SK-N-SH (cell line): ENCODE results near the gene AGBL4. TPM values are rescaled to one million over a fixed set of nuclear protein-coding genes. Genes with fewer than 3 reads are reported as not detected.
A peak's percentile ranks its signal among the peaks of the same experiment; 100 is the strongest.

ENCODE experiments used
- CTCF ChIA-PET: fragments of 300-600, 350-600 bp; formaldehyde crosslinking; extraction: SDS; loops from one replicate; lab custom pipeline; 2021; lab: Yijun Ruan, JAX
- POLR2A ChIA-PET: fragments of 350-600 bp; sonication (Branson Sonifier 250); formaldehyde crosslinking; extraction: SDS; loops from one replicate; lab custom pipeline; 2020; ENCODE audit warnings: antibody characterized with exemption, inconsistent platforms; lab: Yijun Ruan, JAX
- DNase-seq: peaks from one replicate; pipeline ENCODE4 v3.0.0; 2012
- H2AFZ ChIP-seq: fragments of 200-600 bp; sonication (generic); 2 replicates; pipeline ENCODE4 v1.8.1; 2016; ENCODE audit warnings: antibody characterized with exemption, mild to moderate bottlenecking, low read depth
- H3F3A ChIP-seq: fragments of 200-600 bp; sonication (generic); replicated peaks from 2 replicates; pipeline ENCODE3; 2016; ENCODE audit warnings: antibody characterized with exemption, mild to moderate bottlenecking; ENCODE audit not compliant: insufficient read depth
- H3K27ac ChIP-seq, 2 experiments: fragments of 200-500 bp in 1 of 2; fragments of 200-600 bp in 1 of 2; sonication (Bioruptor generic) in 1 of 2; sonication (generic), shearing (Covaris generic) in 1 of 2; 2 replicates each; pipeline versions ENCODE4 v1.5.1 to v1.6.1; 2014 to 2016; ENCODE audit warnings: low read depth in 2 of 2, inconsistent platforms in 1 of 2, low read length in 1 of 2, mild to moderate bottlenecking in 1 of 2, mixed read lengths in 1 of 2
- H3K27me3 ChIP-seq: fragments of 200-600 bp; sonication (generic), shearing (Covaris generic); 2 replicates; pipeline ENCODE4 v1.6.1; 2016; ENCODE audit warnings: mixed run types; ENCODE audit not compliant: insufficient read depth
- H3K36me3 ChIP-seq, 2 experiments: fragments of 200-500 bp in 1 of 2; fragments of 200-600 bp in 1 of 2; sonication (Bioruptor generic) in 1 of 2; sonication (generic) in 1 of 2; replicated peaks in 1 of 2; 2 replicates each; pipeline versions ENCODE3 to v1.5.1; 2014 to 2016; ENCODE audit warnings: low read length in 1 of 2, mild to moderate bottlenecking in 1 of 2; ENCODE audit not compliant: insufficient read depth in 2 of 2, control insufficient read depth in 1 of 2
- H3K4me1 ChIP-seq, 2 experiments: fragments of 200-500 bp in 1 of 2; fragments of 200-600 bp in 1 of 2; sonication (Bioruptor generic) in 1 of 2; sonication (generic), shearing (Covaris generic) in 1 of 2; 2 replicates each; pipeline versions ENCODE4 v1.5.1 to v1.6.1; 2014 to 2016; ENCODE audit warnings: low read depth in 1 of 2, low read length in 1 of 2, mixed run types in 1 of 2; ENCODE audit not compliant: insufficient read depth in 2 of 2, control insufficient read depth in 1 of 2
- H3K4me2 ChIP-seq: fragments of 200-600 bp; sonication (generic), shearing (Covaris generic); 2 replicates; pipeline ENCODE4 v1.6.1; 2017; ENCODE audit warnings: mixed run types
- H3K4me3 ChIP-seq, 2 experiments: fragments of 200-500 bp in 1 of 2; fragments of 200-600 bp in 1 of 2; sonication (Bioruptor generic) in 1 of 2; sonication (generic), shearing (Covaris generic) in 1 of 2; 2 replicates each; pipeline versions ENCODE4 v1.5.1 to v1.8.1; 2014 to 2016; ENCODE audit warnings: low read depth in 2 of 2, inconsistent platforms in 1 of 2, low read length in 1 of 2, mild to moderate bottlenecking in 1 of 2, mixed read lengths in 1 of 2, moderate library complexity in 1 of 2
- H3K79me2 ChIP-seq: fragments of 200-600 bp; sonication (generic); 2 replicates; pipeline ENCODE4 v1.8.1; 2017; ENCODE audit warnings: mild to moderate bottlenecking; ENCODE audit not compliant: insufficient read depth
- H3K9ac ChIP-seq: fragments of 200-600 bp; sonication (generic); 2 replicates; pipeline ENCODE4 v1.6.1; 2017; ENCODE audit warnings: mixed run types
- H3K9me2 ChIP-seq: fragments of 200-600 bp; sonication (generic); 2 replicates; pipeline ENCODE4 v1.6.1; 2017; ENCODE audit warnings: mixed run types
- H3K9me3 ChIP-seq: fragments of 200-600 bp; sonication (generic); 2 replicates; pipeline ENCODE4 v1.6.1; 2017; ENCODE audit warnings: mixed run types, mild to moderate bottlenecking, moderate library complexity
- H4K20me1 ChIP-seq: fragments of 200-600 bp; sonication (generic); 2 replicates; pipeline ENCODE4 v1.6.1; 2017; ENCODE audit warnings: mild to moderate bottlenecking, mixed run types; ENCODE audit not compliant: insufficient read depth
- EP300 ChIP-seq, 2 experiments: IDR thresholded peaks; 2 replicates each; pipeline versions ENCODE4 v1.4.0 to v1.6.1; 2012; ENCODE audit warnings: borderline replicate concordance in 1 of 2, low read depth in 1 of 2, low read length in 1 of 2
- EZH2phosphoT487 ChIP-seq: fragments of 200-600 bp; sonication (generic); IDR thresholded peaks from 2 replicates; pipeline ENCODE4 v1.6.1; 2017; ENCODE audit warnings: low read depth, mixed run types, mild to moderate bottlenecking, antibody characterized with exemption, moderate library complexity, borderline replicate concordance
- FOXM1 ChIP-seq: IDR thresholded peaks from 2 replicates; pipeline ENCODE4 v1.4.0; 2012; ENCODE audit warnings: low read depth, mild to moderate bottlenecking
- JUND ChIP-seq: IDR thresholded peaks from 2 replicates; pipeline ENCODE4 v1.4.0; 2012
- MEF2A ChIP-seq: IDR thresholded peaks from 2 replicates; pipeline ENCODE4 v1.4.0; 2012; ENCODE audit warnings: low read depth, borderline replicate concordance
- NFIC ChIP-seq: IDR thresholded peaks from 2 replicates; pipeline ENCODE4 v1.4.0; 2012; ENCODE audit warnings: borderline replicate concordance
- NRF1 ChIP-seq: IDR thresholded peaks from 2 replicates; pipeline ENCODE4 v1.6.1; 2012; ENCODE audit warnings: low read depth, mild to moderate bottlenecking, low read length
- RAD21 ChIP-seq: IDR thresholded peaks from 2 replicates; pipeline ENCODE4 v1.6.1; 2012; ENCODE audit warnings: mild to moderate bottlenecking, low read length
- RFX5 ChIP-seq: IDR thresholded peaks from 2 replicates; pipeline ENCODE4 v1.6.1; 2012; ENCODE audit warnings: mild to moderate bottlenecking, improper control_type of control experiment, low read length
- SIN3A ChIP-seq: IDR thresholded peaks from 2 replicates; pipeline ENCODE4 v1.6.1; 2012; ENCODE audit warnings: low read depth, mild to moderate bottlenecking, low read length, moderate library complexity, borderline replicate concordance
- TCF12 ChIP-seq: IDR thresholded peaks from 2 replicates; pipeline ENCODE4 v1.4.0; 2012
- ZBTB33 ChIP-seq: IDR thresholded peaks from 2 replicates; pipeline ENCODE4 v1.4.0; 2012; ENCODE audit warnings: low read depth, borderline replicate concordance
- WGBS: methylation state at CpG from one replicate; pipeline ENCODE4 v1.1.6; 2017; ENCODE audit warnings: low lambda C conversion rate; 5-methylcytosine and 5-hydroxymethylcytosine counted together
- polyA plus RNA-seq, 3 experiments: library from polyadenylated mRNA; depleted of rRNA; stranded (reverse); fragments of >200 nt; gene quantifications; 2 replicates each; pipeline ENCODE4 v1.2.3, GENCODE V29; 2012
- TF ChIP-seq, protein P1 (sequence below): fragments of 200-600 bp; sonication (generic); IDR thresholded peaks from 2 replicates; pipeline ENCODE4 v1.6.1; 2017; ENCODE audit warnings: antibody characterized with exemption, mild to moderate bottlenecking, moderate library complexity
- TF ChIP-seq, protein P2 (sequence below): IDR thresholded peaks from 2 replicates; pipeline ENCODE4 v1.4.0; 2012; ENCODE audit warnings: low read depth
- TF ChIP-seq, protein P3 (sequence below): IDR thresholded peaks from 2 replicates; pipeline ENCODE4 v1.6.1; 2012; ENCODE audit warnings: mild to moderate bottlenecking, low read depth, low read length, moderate library complexity

AGBL4 gene
- polyA plus RNA-seq, 1 of the 3 experiments (the other 2 are of a cell fraction) = 0.07 TPM

- TF ChIP-seq TCF12 (no peak), RFX5 (no peak), JUND (no peak), RAD21 (no peak), MEF2A (no peak), SIN3A (no peak), EP300 (IDR thresholded peaks at IDR 0.05; ENCODE audit: borderline replicate concordance in 1 of 2, low read depth in 1 of 2, low read length in 1 of 2) (no peak), NFIC (no peak), FOXM1 (no peak), ZBTB33 (no peak), NRF1 (no peak)
- TF ChIP-seq, protein P1, sequence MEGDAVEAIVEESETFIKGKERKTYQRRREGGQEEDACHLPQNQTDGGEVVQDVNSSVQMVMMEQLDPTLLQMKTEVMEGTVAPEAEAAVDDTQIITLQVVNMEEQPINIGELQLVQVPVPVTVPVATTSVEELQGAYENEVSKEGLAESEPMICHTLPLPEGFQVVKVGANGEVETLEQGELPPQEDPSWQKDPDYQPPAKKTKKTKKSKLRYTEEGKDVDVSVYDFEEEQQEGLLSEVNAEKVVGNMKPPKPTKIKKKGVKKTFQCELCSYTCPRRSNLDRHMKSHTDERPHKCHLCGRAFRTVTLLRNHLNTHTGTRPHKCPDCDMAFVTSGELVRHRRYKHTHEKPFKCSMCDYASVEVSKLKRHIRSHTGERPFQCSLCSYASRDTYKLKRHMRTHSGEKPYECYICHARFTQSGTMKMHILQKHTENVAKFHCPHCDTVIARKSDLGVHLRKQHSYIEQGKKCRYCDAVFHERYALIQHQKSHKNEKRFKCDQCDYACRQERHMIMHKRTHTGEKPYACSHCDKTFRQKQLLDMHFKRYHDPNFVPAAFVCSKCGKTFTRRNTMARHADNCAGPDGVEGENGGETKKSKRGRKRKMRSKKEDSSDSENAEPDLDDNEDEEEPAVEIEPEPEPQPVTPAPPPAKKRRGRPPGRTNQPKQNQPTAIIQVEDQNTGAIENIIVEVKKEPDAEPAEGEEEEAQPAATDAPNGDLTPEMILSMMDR = no peak
- TF ChIP-seq, all 33 proteins: peak for 0
- peaks cover 0 to 3% of the 10 kb centered on the region in 2 experiments; a peak in 2 of 4 replicates for H3K4me1 ChIP-seq
- no peaks in the 10 kb centered on the region for H3K9me2 ChIP-seq
- H3K9me3 ChIP-seq = no peaks in the 10 kb centered on the region
- no peaks in the 10 kb centered on the region for H3K79me2 ChIP-seq
- no peak overlapping the region for H3K4me3 ChIP-seq
- H3K4me2 ChIP-seq = no peak overlapping the region
- WGBS = 94% methylated on average over 3 of the region's 3 CpGs
- H3K27me3 ChIP-seq = no peaks in the 10 kb centered on the region
- H3F3A ChIP-seq = no peaks in the 10 kb centered on the region
- ChIA-PET CTCF (no interaction called here), POLR2A (no interaction called here)
- H4K20me1 ChIP-seq = no peaks in the 10 kb centered on the region
- H2AFZ ChIP-seq = no peak overlapping the region
- DNase-seq = no peak
- no peaks in the 10 kb centered on the region for H3K36me3 ChIP-seq
- H3K9ac ChIP-seq = no peak overlapping the region
- no peak overlapping the region for H3K27ac ChIP-seq
These were observed 1179.6 kb downstream of the AGBL4 start for GRCh38 chr1:48844187-48844586.

- DNase-seq = no peak
- H3K4me2 ChIP-seq = no peak overlapping the region
- ChIA-PET POLR2A (no interaction called here), CTCF (interaction anchor here (0.6 to 2.0 kb wide), 2 partner anchors 165 to 806 kb away, joined by 3 to 6 read pairs; no protein-coding TSS in a partner anchor)
- H3K4me3 ChIP-seq = no peak overlapping the region
- TF ChIP-seq, protein P2, sequence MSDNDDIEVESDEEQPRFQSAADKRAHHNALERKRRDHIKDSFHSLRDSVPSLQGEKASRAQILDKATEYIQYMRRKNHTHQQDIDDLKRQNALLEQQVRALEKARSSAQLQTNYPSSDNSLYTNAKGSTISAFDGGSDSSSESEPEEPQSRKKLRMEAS = no peak
- TF ChIP-seq, protein P3, sequence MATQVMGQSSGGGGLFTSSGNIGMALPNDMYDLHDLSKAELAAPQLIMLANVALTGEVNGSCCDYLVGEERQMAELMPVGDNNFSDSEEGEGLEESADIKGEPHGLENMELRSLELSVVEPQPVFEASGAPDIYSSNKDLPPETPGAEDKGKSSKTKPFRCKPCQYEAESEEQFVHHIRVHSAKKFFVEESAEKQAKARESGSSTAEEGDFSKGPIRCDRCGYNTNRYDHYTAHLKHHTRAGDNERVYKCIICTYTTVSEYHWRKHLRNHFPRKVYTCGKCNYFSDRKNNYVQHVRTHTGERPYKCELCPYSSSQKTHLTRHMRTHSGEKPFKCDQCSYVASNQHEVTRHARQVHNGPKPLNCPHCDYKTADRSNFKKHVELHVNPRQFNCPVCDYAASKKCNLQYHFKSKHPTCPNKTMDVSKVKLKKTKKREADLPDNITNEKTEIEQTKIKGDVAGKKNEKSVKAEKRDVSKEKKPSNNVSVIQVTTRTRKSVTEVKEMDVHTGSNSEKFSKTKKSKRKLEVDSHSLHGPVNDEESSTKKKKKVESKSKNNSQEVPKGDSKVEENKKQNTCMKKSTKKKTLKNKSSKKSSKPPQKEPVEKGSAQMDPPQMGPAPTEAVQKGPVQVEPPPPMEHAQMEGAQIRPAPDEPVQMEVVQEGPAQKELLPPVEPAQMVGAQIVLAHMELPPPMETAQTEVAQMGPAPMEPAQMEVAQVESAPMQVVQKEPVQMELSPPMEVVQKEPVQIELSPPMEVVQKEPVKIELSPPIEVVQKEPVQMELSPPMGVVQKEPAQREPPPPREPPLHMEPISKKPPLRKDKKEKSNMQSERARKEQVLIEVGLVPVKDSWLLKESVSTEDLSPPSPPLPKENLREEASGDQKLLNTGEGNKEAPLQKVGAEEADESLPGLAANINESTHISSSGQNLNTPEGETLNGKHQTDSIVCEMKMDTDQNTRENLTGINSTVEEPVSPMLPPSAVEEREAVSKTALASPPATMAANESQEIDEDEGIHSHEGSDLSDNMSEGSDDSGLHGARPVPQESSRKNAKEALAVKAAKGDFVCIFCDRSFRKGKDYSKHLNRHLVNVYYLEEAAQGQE = no peak
- no peak for TF ChIP-seq EZH2phosphoT487
- WGBS = 42% methylated on average over 2 of the region's 2 CpGs
- no peak overlapping the region for H2AFZ ChIP-seq
- no peaks in the 10 kb centered on the region for H3K9me3 ChIP-seq
- H3K79me2 ChIP-seq = no peaks in the 10 kb centered on the region
- H3K9ac ChIP-seq = no peak overlapping the region
- no peaks in the 10 kb centered on the region for H3F3A ChIP-seq
- H3K36me3 ChIP-seq = no peaks in the 10 kb centered on the region
- H3K27ac ChIP-seq = peak overlapping the region in 1 of 2 experiments; percentile 44; a peak in 1 of 4 replicates
- H3K9me2 ChIP-seq = no peaks in the 10 kb centered on the region
- no peaks in the 10 kb centered on the region for H3K27me3 ChIP-seq
- H4K20me1 ChIP-seq = no peaks in the 10 kb centered on the region
- H3K4me1 ChIP-seq = peaks cover 0 to 3% of the 10 kb centered on the region in 2 experiments; a peak in 2 of 4 replicates
These were observed 1181.8 kb downstream of the AGBL4 start for GRCh38 chr1:48841966-48842365.
